Neuron (in vitro differentiated cells): Measurements from ENCODE around the gene RANBP1.

Experiments
- H2AFZ ChIP-seq: one replicate; pipeline ENCODE4 v1.6.1; 2013; ENCODE audit warnings: low read depth, mild to moderate bottlenecking, inconsistent platforms, low read length, moderate library complexity
- H3K27me3 ChIP-seq: one replicate; pipeline ENCODE4 v1.6.1; 2013; ENCODE audit warnings: low read length; ENCODE audit not compliant: insufficient read depth
- H3K36me3 ChIP-seq: one replicate; pipeline ENCODE4 v1.6.1; 2013; ENCODE audit warnings: low read length; ENCODE audit not compliant: insufficient read depth
- H3K4me1 ChIP-seq: one replicate; pipeline ENCODE4 v1.6.1; 2013; ENCODE audit warnings: low read length; ENCODE audit not compliant: insufficient read depth
- H3K4me3 ChIP-seq: 2 replicates; pipeline ENCODE4 v1.5.1; 2013; ENCODE audit warnings: mild to moderate bottlenecking, low read length, moderate library complexity
- H3K9me3 ChIP-seq: one replicate; pipeline ENCODE4 v1.6.1; 2013; ENCODE audit warnings: low read length

The RANBP1 gene

GRCh38 chr22:20083891-20084546 is 31.9 kb upstream of the RANBP1 start:
- Histone ChIP-seq H3K36me3 (peaks cover 48% of the 10 kb centered on the region), H3K4me1 (peaks cover 30% of the 10 kb centered on the region), H2AFZ (no peak overlapping the region), H3K9me3 (no peaks in the 10 kb centered on the region), H3K27me3 (no peaks in the 10 kb centered on the region), H3K4me3 (no peak overlapping the region)

GRCh38 chr22:20084547-20085413 is 31.1 kb upstream of the RANBP1 start:
- Histone ChIP-seq H3K36me3 (peaks cover 56% of the 10 kb centered on the region), H3K27me3 (no peaks in the 10 kb centered on the region), H3K4me1 (peaks cover 30% of the 10 kb centered on the region), H3K4me3 (no peak overlapping the region), H2AFZ (no peak overlapping the region), H3K9me3 (no peaks in the 10 kb centered on the region)

DNA sequence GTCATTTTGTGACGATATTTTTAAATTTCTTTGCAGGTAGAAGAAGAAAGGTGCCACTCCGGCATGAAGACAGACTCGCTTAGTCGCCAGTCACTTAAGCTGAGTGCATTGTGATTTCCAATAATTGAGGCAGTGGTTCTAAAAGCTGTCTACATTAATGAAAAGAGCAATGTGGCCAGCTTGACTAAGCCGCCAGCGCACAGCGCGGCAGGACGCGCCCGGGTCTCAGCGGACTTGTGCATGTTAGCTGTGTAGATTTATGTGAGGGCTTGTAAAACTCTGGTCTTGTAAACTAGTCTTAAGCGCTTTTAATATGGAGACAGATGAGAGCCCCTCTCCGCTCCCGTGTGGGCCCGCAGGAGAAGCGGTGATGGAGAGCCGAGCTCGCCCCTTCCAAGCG is 30.3 kb upstream of the RANBP1 start:
- H3K4me1 ChIP-seq: peaks cover 30% of the 10 kb centered on the region
- no peak overlapping the region for H2AFZ ChIP-seq
- no peak overlapping the region for H3K4me3 ChIP-seq
- no peaks in the 10 kb centered on the region for H3K27me3 ChIP-seq
- peaks cover 65% of the 10 kb centered on the region for H3K36me3 ChIP-seq
- no peaks in the 10 kb centered on the region for H3K9me3 ChIP-seq

DNA sequence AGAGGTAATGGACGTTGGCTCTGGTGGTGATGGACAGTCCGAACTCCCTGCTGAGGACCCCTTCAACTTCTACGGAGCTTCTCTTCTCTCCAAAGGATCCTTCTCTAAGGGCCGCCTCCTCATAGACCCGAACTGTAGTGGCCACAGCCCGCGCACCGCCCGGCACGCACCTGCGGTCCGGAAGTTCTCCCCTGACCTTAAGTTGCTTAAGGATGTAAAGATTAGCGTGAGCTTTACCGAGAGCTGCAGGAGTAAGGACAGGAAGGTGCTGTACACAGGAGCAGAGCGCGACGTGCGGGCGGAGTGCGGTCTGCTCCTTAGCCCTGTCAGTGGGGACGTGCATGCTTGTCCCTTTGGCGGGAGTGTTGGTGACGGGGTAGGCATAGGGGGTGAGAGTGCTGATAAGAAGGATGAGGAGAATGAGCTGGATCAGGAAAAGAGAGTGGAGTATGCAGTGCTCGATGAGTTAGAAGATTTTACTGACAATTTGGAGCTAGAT is 29.8 kb upstream of the RANBP1 start:
- H3K4me1 ChIP-seq: peaks cover 29% of the 10 kb centered on the region
- H3K27me3 ChIP-seq: no peaks in the 10 kb centered on the region
- no peak overlapping the region for H2AFZ ChIP-seq
- no peak overlapping the region for H3K4me3 ChIP-seq
- no peaks in the 10 kb centered on the region for H3K9me3 ChIP-seq
- peaks cover 70% of the 10 kb centered on the region for H3K36me3 ChIP-seq

GRCh38 chr22:20086763-20087162 is 29.1 kb upstream of the RANBP1 start:
- Histone ChIP-seq H3K4me1 (peaks cover 23% of the 10 kb centered on the region), H3K4me3 (no peak overlapping the region), H2AFZ (no peak overlapping the region), H3K27me3 (no peaks in the 10 kb centered on the region), H3K9me3 (no peaks in the 10 kb centered on the region), H3K36me3 (peaks cover 76% of the 10 kb centered on the region)

GRCh38 chr22:20087319-20088262 is 28.3 kb upstream of the RANBP1 start:
- Histone ChIP-seq H3K9me3 (no peaks in the 10 kb centered on the region), H2AFZ (no peak overlapping the region), H3K4me1 (peaks cover 20% of the 10 kb centered on the region), H3K4me3 (no peak overlapping the region), H3K36me3 (peaks cover 83% of the 10 kb centered on the region), H3K27me3 (no peaks in the 10 kb centered on the region)

- Histone ChIP-seq H3K4me1 (peaks cover 13% of the 10 kb centered on the region), H3K4me3 (no peak overlapping the region), H3K36me3 (peaks cover 81% of the 10 kb centered on the region), H2AFZ (no peak overlapping the region), H3K27me3 (no peaks in the 10 kb centered on the region), H3K9me3 (no peaks in the 10 kb centered on the region)
These were observed 27.6 kb upstream of the RANBP1 start for GRCh38 chr22:20088263-20088648.

DNA sequence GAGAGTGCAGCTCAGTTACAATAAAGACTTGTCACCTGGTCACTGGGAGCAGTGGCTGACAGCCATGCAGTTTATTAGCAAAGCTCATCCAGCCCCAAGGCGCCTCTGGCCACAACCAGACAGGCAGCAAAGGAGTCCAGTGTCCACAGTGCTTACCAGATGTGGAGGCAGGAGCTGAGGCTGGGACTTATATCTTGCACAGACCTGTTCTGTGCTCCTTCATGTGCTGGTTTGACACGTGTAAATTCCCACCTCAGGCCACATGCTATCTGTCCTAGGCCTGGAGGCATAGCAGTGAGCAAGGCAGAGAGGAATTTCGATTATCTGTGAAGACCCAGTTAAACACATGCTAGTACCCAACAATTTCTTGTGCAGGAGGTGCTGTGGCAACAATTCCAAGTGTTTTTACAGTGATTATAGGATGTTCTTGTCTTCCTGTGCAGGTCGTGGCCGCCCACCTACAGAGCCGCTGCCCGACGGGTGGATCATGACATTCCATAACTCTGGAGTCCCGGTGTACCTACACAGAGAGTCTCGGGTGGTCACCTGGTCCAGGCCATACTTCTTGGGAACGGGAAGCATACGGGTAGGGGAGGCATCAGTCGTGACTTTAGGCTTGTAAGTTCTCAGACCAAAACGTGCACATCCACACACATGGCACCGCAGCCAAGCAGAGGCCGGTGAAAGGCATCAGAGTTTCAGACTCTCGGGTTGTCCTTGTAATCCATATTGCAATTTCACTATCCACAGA is 26.5 kb upstream of the RANBP1 start:
- no peak overlapping the region for H2AFZ ChIP-seq
- H3K27me3 ChIP-seq: no peaks in the 10 kb centered on the region
- peaks cover 3% of the 10 kb centered on the region for H3K4me1 ChIP-seq
- peaks cover 89% of the 10 kb centered on the region for H3K36me3 ChIP-seq
- H3K9me3 ChIP-seq: peaks cover 2% of the 10 kb centered on the region
- no peak overlapping the region for H3K4me3 ChIP-seq

GRCh38 chr22:20089977-20090729 is 25.8 kb upstream of the RANBP1 start:
- no peaks in the 10 kb centered on the region for H3K27me3 ChIP-seq
- H3K4me1 ChIP-seq: no peaks in the 10 kb centered on the region
- H3K36me3 ChIP-seq: peaks cover 96% of the 10 kb centered on the region
- peaks cover 2% of the 10 kb centered on the region for H3K9me3 ChIP-seq
- H2AFZ ChIP-seq: no peak overlapping the region
- no peak overlapping the region for H3K4me3 ChIP-seq

DNA sequence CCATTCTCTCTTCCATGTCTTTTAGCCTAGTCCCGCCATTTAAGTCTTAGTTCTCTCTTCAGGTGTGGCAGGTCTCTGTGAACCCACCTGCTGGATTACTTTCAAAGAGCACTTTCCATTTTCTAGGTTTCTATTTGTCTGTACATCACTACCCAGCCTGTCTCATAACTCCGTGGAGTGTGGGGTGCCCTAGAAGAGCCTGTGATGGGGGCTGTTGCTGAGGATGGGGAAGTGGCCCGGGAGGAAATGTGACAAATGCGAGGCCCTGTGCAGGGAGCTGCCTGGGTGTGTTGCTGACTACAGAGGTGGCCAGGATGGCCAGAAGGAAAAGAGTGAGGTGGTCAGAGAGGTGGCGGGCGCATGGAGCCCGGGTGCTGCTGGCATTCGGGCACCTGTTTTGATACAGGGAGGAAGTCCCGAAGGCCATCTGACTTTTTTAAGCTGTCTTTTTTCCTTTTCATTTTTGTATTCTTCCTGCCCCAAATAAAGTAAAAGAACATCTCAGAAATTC is 25.1 kb upstream of the RANBP1 start:
- no peaks in the 10 kb centered on the region for H3K4me1 ChIP-seq
- no peak overlapping the region for H2AFZ ChIP-seq
- no peaks in the 10 kb centered on the region for H3K27me3 ChIP-seq
- no peak overlapping the region for H3K4me3 ChIP-seq
- peaks cover 98% of the 10 kb centered on the region for H3K36me3 ChIP-seq
- H3K9me3 ChIP-seq: peaks cover 2% of the 10 kb centered on the region

GRCh38 chr22:20091690-20092476 is 24.0 kb upstream of the RANBP1 start:
- Histone ChIP-seq H3K9me3 (peaks cover 2% of the 10 kb centered on the region), H3K4me3 (no peak overlapping the region), H3K4me1 (no peaks in the 10 kb centered on the region), H3K36me3 (peaks cover 97% of the 10 kb centered on the region), H3K27me3 (no peaks in the 10 kb centered on the region), H2AFZ (no peak overlapping the region)
